ENCODE results near the gene HERPUD2.
"Not testable (repeated sequence)": the region's sequence is repeated elsewhere in the genome, so short reads cannot be mapped to it uniquely, and the experiment has no call there.

HERPUD2 gene

GRCh38 chr7:35676211-35676610 is 18.7 kb downstream of the HERPUD2 start:
- no peak for DNase-seq

- DNase-seq, result no peak
Observed at GRCh38 chr7:35670856-35671569, 23.9 kb downstream of the HERPUD2 start.

GRCh38 chr7:35660411-35660810 is 34.5 kb downstream of the HERPUD2 start:
- DNase-seq, result not testable (repeated sequence)

GRCh38 chr7:35658606-35659201 is 36.2 kb downstream of the HERPUD2 start:
- no peak for DNase-seq

GRCh38 chr7:35657125-35657524 is 37.8 kb downstream of the HERPUD2 start:
- DNase-seq, result no peak

- not testable (repeated sequence) for DNase-seq
Observed at GRCh38 chr7:35654558-35654957, 40.4 kb downstream of the HERPUD2 start.

- DNase-seq, result no peak
Observed at GRCh38 chr7:35652124-35652523, 42.8 kb downstream of the HERPUD2 start.

GRCh38 chr7:35650751-35651150 is 44.2 kb downstream of the HERPUD2 start:
- DNase-seq, result no peak

GRCh38 chr7:35649711-35650110 is 45.2 kb downstream of the HERPUD2 start:
- DNase-seq, result no peak

- DNase-seq, result no peak
Observed at GRCh38 chr7:35648367-35648766, 46.6 kb downstream of the HERPUD2 start.

- DNase-seq, result peak; percentile 30
Observed at GRCh38 chr7:35647171-35647574, 47.8 kb downstream of the HERPUD2 start.

- DNase-seq, result no peak
Observed at GRCh38 chr7:35646289-35647023, 48.5 kb downstream of the HERPUD2 start.

GRCh38 chr7:35645691-35646090 is 49.2 kb downstream of the HERPUD2 start:
- DNase-seq, result no peak

- no peak for DNase-seq
Observed at GRCh38 chr7:35630024-35630972, 64.6 kb downstream of the HERPUD2 start.

- peak; percentile 43 for DNase-seq
Observed at GRCh38 chr7:35624299-35625186, 70.4 kb downstream of the HERPUD2 start.

- DNase-seq, result no peak
Observed at GRCh38 chr7:35623381-35623780, 71.6 kb downstream of the HERPUD2 start.

GRCh38 chr7:35619863-35620262 is 75.1 kb downstream of the HERPUD2 start:
- DNase-seq, result no peak

GRCh38 chr7:35617041-35617440 is 77.9 kb downstream of the HERPUD2 start:
- DNase-seq, result no peak

- no peak for DNase-seq
Observed at GRCh38 chr7:35613150-35613549, 81.8 kb downstream of the HERPUD2 start.

GRCh38 chr7:35605760-35606159 is 89.2 kb downstream of the HERPUD2 start:
- DNase-seq, result no peak

GRCh38 chr7:35604595-35604994 is 90.3 kb downstream of the HERPUD2 start:
- DNase-seq, result no peak

- DNase-seq, result no peak
Observed at GRCh38 chr7:35599645-35600044, 95.3 kb downstream of the HERPUD2 start.
